SU-DHL-6 (cell line): ENCODE measurements around the gene TIMELESS.
"Not testable (repeated sequence)": the region's sequence is repeated elsewhere in the genome, so short reads cannot be mapped to it uniquely, and the experiment has no call there.

ENCODE experiments used
- CTCF ChIP-seq: fragments of 200-600 bp; sonication (generic); IDR thresholded peaks from one replicate; pipeline ENCODE4 v1.5.1; 2017; ENCODE audit warnings: antibody characterized with exemption, mild to moderate bottlenecking, low read length, moderate library complexity; ENCODE audit not compliant: insufficient read depth, poor library complexity, severe bottlenecking
- EZH2phosphoT487 ChIP-seq: fragments of 200-600 bp; sonication (generic), shearing (Covaris generic); conservative IDR thresholded peaks from 2 replicates; pipeline ENCODE4 v1.6.1; 2018; ENCODE audit warnings: mild to moderate bottlenecking, antibody characterized with exemption, low read length, moderate library complexity, mixed read lengths

GRCh38 chr12:56494481-56494880 lies 45.3 kb upstream of the TIMELESS start:
- TF ChIP-seq CTCF, EZH2phosphoT487: not testable (repeated sequence)
